Panc1 (cell line): ENCODE results near the gene EML1. TPM values are rescaled to one million over a fixed set of nuclear protein-coding genes. Genes with fewer than 3 reads are reported as not detected.

Source experiments
- ATAC-seq: fragments of 200-7000 bp; cut with Tn5 transposase; 2 replicates; pipeline ENCODE4 v1.9.1; 2020; ENCODE audit warnings: mild to moderate bottlenecking, moderate library complexity
- BruUV-seq: library from RNA; stranded (reverse); fragments of 400-500 nt; replicated peaks from 2 replicates; lab custom pipeline; 2021; lab: Mats Ljungman, UMichigan
- CTCF ChIA-PET: fragments of 300-600 bp; sonication (Branson Sonifier 250); formaldehyde crosslinking; loops from one replicate; lab custom pipeline; 2022; ENCODE audit warnings: antibody characterized with exemption; lab: Charles Lee
- POLR2A ChIA-PET: fragments of 300-600 bp; sonication (Branson Sonifier 250); formaldehyde crosslinking; loops from one replicate; lab custom pipeline; 2022; ENCODE audit warnings: antibody characterized with exemption; lab: Charles Lee
- DNase-seq: peaks from one replicate; pipeline ENCODE4 v3.0.0-alpha.2; 2010; ENCODE audit warnings: low read depth, low spot score
- H3K27ac ChIP-seq: 2 replicates; pipeline ENCODE4 v1.5.1; 2011; ENCODE audit warnings: mild to moderate bottlenecking, low read length, inconsistent platforms
- H3K27me3 ChIP-seq: fragments of 200-500 bp; sonication (Bioruptor generic); 2 replicates; pipeline ENCODE4 v1.6.0; 2014; ENCODE audit warnings: low read length, inconsistent platforms; ENCODE audit not compliant: control insufficient read depth, insufficient read depth
- H3K36me3 ChIP-seq: fragments of 200-500 bp; sonication (Bioruptor generic); 2 replicates; pipeline ENCODE4 v1.5.1; 2014; ENCODE audit warnings: inconsistent platforms, mild to moderate bottlenecking, low read length, moderate library complexity; ENCODE audit not compliant: control insufficient read depth, insufficient read depth
- H3K4me1 ChIP-seq: 2 replicates; pipeline ENCODE4 v1.5.1; 2011; ENCODE audit warnings: inconsistent platforms, mild to moderate bottlenecking, low read length, moderate library complexity; ENCODE audit not compliant: control insufficient read depth, insufficient read depth
- H3K4me3 ChIP-seq, 2 experiments: 2 replicates each; pipeline ENCODE4 v1.5.1; 2011 to 2012; ENCODE audit warnings: low read depth in 2 of 2, low read length in 2 of 2, mild to moderate bottlenecking in 2 of 2, inconsistent platforms in 1 of 2, moderate library complexity in 1 of 2
- H3K9me3 ChIP-seq: fragments of 200-500 bp; sonication (Bioruptor generic); 2 replicates; pipeline ENCODE4 v1.5.1; 2014; ENCODE audit warnings: low read depth, mild to moderate bottlenecking, inconsistent platforms, low read length, moderate library complexity; ENCODE audit not compliant: control insufficient read depth, insufficient read depth
- CTCF ChIP-seq: fragments of 450-650 bp; IDR thresholded peaks from 2 replicates; pipeline ENCODE4 v1.5.1; 2017; ENCODE audit warnings: mild to moderate bottlenecking
- POLR2AphosphoS5 ChIP-seq: IDR thresholded peaks from 2 replicates; pipeline ENCODE4 v1.6.1; 2012; ENCODE audit warnings: mild to moderate bottlenecking, low read depth, low read length, moderate library complexity
- REST ChIP-seq, 2 experiments: IDR thresholded peaks; 2 replicates each; pipeline ENCODE4 v1.6.1; 2011 to 2012; ENCODE audit warnings: low read depth in 2 of 2, control low read depth in 1 of 2, low read length in 1 of 2, mild to moderate bottlenecking in 1 of 2, moderate library complexity in 1 of 2; ENCODE audit not compliant: insufficient read depth in 1 of 2
- SIN3A ChIP-seq: IDR thresholded peaks from 2 replicates; pipeline ENCODE4 v1.6.1; 2012; ENCODE audit warnings: low read depth, mild to moderate bottlenecking, low read length, moderate library complexity, borderline replicate concordance; ENCODE audit not compliant: insufficient read depth
- TCF7L2 ChIP-seq: IDR thresholded peaks from 2 replicates; pipeline ENCODE4 v1.6.1; 2011; ENCODE audit warnings: mild to moderate bottlenecking, low read depth, low read length, inconsistent platforms
- in situ Hi-C: cut with HindIII; loops from 2 replicates; pipeline ENCODE4 v1.10.0; 2016; ENCODE audit warnings: low sequenced_read_pairs, low pct_unique_long_range_greater_than_20kb
- intact Hi-C: fragments of 100-400 bp; cut with micrococcal nuclease; formaldehyde crosslinking; loops from one replicate; pipeline ENCODE4 v1.10.0; 2022; ENCODE audit not compliant: unreplicated experiment
- total RNA-seq: library from RNA; stranded (reverse); gene quantifications from one replicate; pipeline ENCODE4 v1.2.1, GENCODE V29; 2021; ENCODE audit not compliant: unreplicated experiment

EML1 gene
- total RNA-seq, 1 experiment from 2014 or later = 35.3 TPM

- in situ Hi-C loops (no loop called here), intact Hi-C loops (no loop called here)
- ChIA-PET CTCF (no interaction called here), POLR2A (no interaction called here)
- no peaks in the 10 kb centered on the region for H3K9me3 ChIP-seq
- ATAC-seq (no peak), DNase-seq (no peak)
- TF ChIP-seq SIN3A (no peak), POLR2AphosphoS5 (no peak), CTCF (no peak), TCF7L2 (no peak), REST (IDR thresholded peaks at IDR 0.05; ENCODE audit: insufficient read depth in 1 of 2, low read depth in 2 of 2, low read length in 1 of 2) (no peak)
- H3K4me1 ChIP-seq = peaks cover 16% of the 10 kb centered on the region
- H3K36me3 ChIP-seq = no peaks in the 10 kb centered on the region
- H3K4me3 ChIP-seq = no peak overlapping the region
- no peak overlapping the region for H3K27ac ChIP-seq
- no TSS peak for BruUV-seq
- H3K27me3 ChIP-seq = no peaks in the 10 kb centered on the region
These were observed 46.0 kb upstream of the EML1 start for GRCh38 chr14:99747167-99747566.

GRCh38 chr14:99747582-99748330, 45.5 kb upstream of the EML1 start:
- Histone ChIP-seq H3K36me3 (no peaks in the 10 kb centered on the region), H3K4me1 (peaks cover 22% of the 10 kb centered on the region), H3K9me3 (no peaks in the 10 kb centered on the region), H3K4me3 (no peak overlapping the region), H3K27me3 (no peaks in the 10 kb centered on the region), H3K27ac (no peak overlapping the region)
- CTCF ChIA-PET = no interaction called here
- DNase-seq (no peak), ATAC-seq (no peak)
- POLR2A ChIA-PET = no interaction called here
- intact Hi-C loops (no loop called here), in situ Hi-C loops (no loop called here)
- TF ChIP-seq SIN3A (no peak), REST (IDR thresholded peaks at IDR 0.05; ENCODE audit: insufficient read depth in 1 of 2, low read depth in 2 of 2, low read length in 1 of 2) (no peak), POLR2AphosphoS5 (no peak), CTCF (no peak), TCF7L2 (no peak)
- no TSS peak for BruUV-seq
